ENCODE results near the gene BCORL1.

- TF ChIP-seq EZH2 (IDR thresholded peaks at IDR 0.05; ENCODE audit: insufficient read depth, low read length) (no peak), CTCF (IDR thresholded peaks at IDR 0.05; ENCODE audit: insufficient read depth, low read depth, low read length) (no peak)
Measured at GRCh38 chrX:130106071-130106470, 123.6 kb downstream of the BCORL1 start.

All from astrocyte (in vitro differentiated cells and primary cell).